ENCODE measurements around the gene ECSCR. TPM values are rescaled to one million over a fixed set of nuclear protein-coding genes. Genes with fewer than 3 reads are reported as not detected.
A peak's percentile ranks its signal among the peaks of the same experiment; 100 is the strongest.

The ECSCR gene
- total RNA-seq, 1 donor from 2014 or later = not detected

- Histone ChIP-seq H3K27me3 (no peaks in the 10 kb centered on the region), H3K4me1 (peaks cover 38% of the 10 kb centered on the region), H3K4me2 (peak overlapping the region; percentile 77), H3K4me3 (no peak overlapping the region), H3K9me3 (ENCODE audit: low read depth) (no peaks in the 10 kb centered on the region), H4K20me1 (ENCODE audit: low read depth) (no peaks in the 10 kb centered on the region), H3K9ac (no peak overlapping the region), H3K36me3 (no peaks in the 10 kb centered on the region), H3K79me2 (ENCODE audit: low read depth) (no peaks in the 10 kb centered on the region), H3F3A (ENCODE audit: low read depth) (peaks cover 42% of the 10 kb centered on the region), H2AFZ (replicated peaks) (no peak overlapping the region), H3K27ac (no peak overlapping the region)
- Mint-ChIP-seq H3K27ac (no peak overlapping the region), H3K4me1 (peaks cover 26% of the 10 kb centered on the region), H3K9me3 (no peaks in the 10 kb centered on the region), H3K4me3 (no peak overlapping the region), H3K36me3 (peaks cover 13% of the 10 kb centered on the region), H3K27me3 (ENCODE audit: insufficient read depth, low read depth) (no peaks in the 10 kb centered on the region)
- peak; percentile 40 for DNase-seq (ENCODE audit: low spot score)
- TF ChIP-seq CTCF (IDR thresholded peaks at IDR 0.05) (no peak), EZH2 (IDR thresholded peaks at IDR 0.05) (no peak), EZH2phosphoT487 (IDR thresholded peaks at IDR 0.05) (no peak)
Observed at GRCh38 chr5:139418793-139419192, 43.8 kb downstream of the ECSCR start.

GRCh38 chr5:139417214-139417613 is 45.3 kb downstream of the ECSCR start:
- H3K4me3 ChIP-seq = no peak overlapping the region
- no peaks in the 10 kb centered on the region for H3K36me3 ChIP-seq
- no peaks in the 10 kb centered on the region for H3K27me3 Mint-ChIP-seq (ENCODE audit: insufficient read depth, low read depth)
- H4K20me1 ChIP-seq (ENCODE audit: low read depth) = no peaks in the 10 kb centered on the region
- peaks cover 42% of the 10 kb centered on the region for H3F3A ChIP-seq (ENCODE audit: low read depth)
- H3K9me3 ChIP-seq (ENCODE audit: low read depth) = no peaks in the 10 kb centered on the region
- TF ChIP-seq EZH2phosphoT487 (IDR thresholded peaks at IDR 0.05) (no peak), EZH2 (IDR thresholded peaks at IDR 0.05) (no peak), CTCF (IDR thresholded peaks at IDR 0.05) (no peak)
- no peak overlapping the region for H3K27ac ChIP-seq
- no peak overlapping the region for H2AFZ ChIP-seq (replicated peaks)
- peaks cover 22% of the 10 kb centered on the region for H3K4me1 Mint-ChIP-seq
- H3K4me2 ChIP-seq = no peak overlapping the region
- H3K79me2 ChIP-seq (ENCODE audit: low read depth) = no peaks in the 10 kb centered on the region
- no peaks in the 10 kb centered on the region for H3K27me3 ChIP-seq
- H3K9me3 Mint-ChIP-seq = no peaks in the 10 kb centered on the region
- H3K4me1 ChIP-seq = peaks cover 38% of the 10 kb centered on the region
- no peak overlapping the region for H3K9ac ChIP-seq
- DNase-seq (ENCODE audit: low spot score) = no peak
- H3K4me3 Mint-ChIP-seq = no peak overlapping the region
- no peak overlapping the region for H3K27ac Mint-ChIP-seq
- H3K36me3 Mint-ChIP-seq = peaks cover 11% of the 10 kb centered on the region

- Mint-ChIP-seq H3K36me3 (peaks cover 10% of the 10 kb centered on the region), H3K4me3 (no peak overlapping the region), H3K27me3 (ENCODE audit: insufficient read depth, low read depth) (no peaks in the 10 kb centered on the region), H3K27ac (no peak overlapping the region), H3K9me3 (no peaks in the 10 kb centered on the region), H3K4me1 (peaks cover 22% of the 10 kb centered on the region)
- DNase-seq (ENCODE audit: low spot score) = no peak
- no peaks in the 10 kb centered on the region for H3K27me3 ChIP-seq
- H3K36me3 ChIP-seq = no peaks in the 10 kb centered on the region
- H3K4me3 ChIP-seq = no peak overlapping the region
- no peak overlapping the region for H3K9ac ChIP-seq
- no peak for TF ChIP-seq EZH2 (IDR thresholded peaks at IDR 0.05)
- TF ChIP-seq EZH2phosphoT487 (IDR thresholded peaks at IDR 0.05) = no peak
- TF ChIP-seq CTCF (IDR thresholded peaks at IDR 0.05) = no peak
- peaks cover 35% of the 10 kb centered on the region for H3K4me1 ChIP-seq
- no peaks in the 10 kb centered on the region for H3K9me3 ChIP-seq (ENCODE audit: low read depth)
- no peaks in the 10 kb centered on the region for H4K20me1 ChIP-seq (ENCODE audit: low read depth)
- no peak overlapping the region for H2AFZ ChIP-seq (replicated peaks)
- peaks cover 40% of the 10 kb centered on the region for H3F3A ChIP-seq (ENCODE audit: low read depth)
- H3K27ac ChIP-seq = no peak overlapping the region
- H3K4me2 ChIP-seq = no peak overlapping the region
- no peaks in the 10 kb centered on the region for H3K79me2 ChIP-seq (ENCODE audit: low read depth)
Observed at GRCh38 chr5:139416651-139417050, 45.9 kb downstream of the ECSCR start.

Measured in neural progenitor cell (in vitro differentiated cells).